GM12891 (cell line): ENCODE results near the gene HSFX2.

Source experiments
- POLR2A ChIP-seq: IDR thresholded peaks from 2 replicates; pipeline ENCODE4 v1.6.1; 2011; ENCODE audit warnings: low read depth, low read length, control low read depth
- POLR2AphosphoS5 ChIP-seq: IDR thresholded peaks from 2 replicates; pipeline ENCODE4 v1.6.1; 2011; ENCODE audit warnings: low read depth, low read length, control low read depth
- SPI1 ChIP-seq: IDR thresholded peaks from 2 replicates; pipeline ENCODE4 v1.6.1; 2011; ENCODE audit warnings: low read depth, low read length, control low read depth
- TAF1 ChIP-seq: IDR thresholded peaks from 2 replicates; pipeline ENCODE4 v1.6.1; 2011; ENCODE audit warnings: low read depth, low read length, control low read depth

DNA sequence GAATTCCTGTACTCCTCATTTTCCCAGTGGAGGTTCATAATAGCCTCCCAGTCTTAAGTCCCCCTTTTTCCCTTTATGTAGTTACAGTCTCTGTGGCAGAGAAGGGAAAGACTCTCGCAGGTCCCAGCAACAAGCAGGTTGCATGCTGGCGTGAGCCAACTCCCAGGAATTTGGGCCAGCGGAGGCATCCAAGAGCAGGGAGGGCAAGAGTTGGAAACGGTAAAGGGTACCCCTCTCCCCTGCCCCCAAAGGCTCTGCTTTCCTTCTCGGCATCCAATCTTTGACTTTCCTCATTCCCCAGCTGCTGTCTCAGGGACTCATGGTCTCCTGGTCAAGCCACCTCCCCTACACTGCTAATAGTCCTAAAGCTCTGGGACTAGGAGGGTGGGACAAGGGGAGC lies 15.4 kb upstream of the HSFX2 start:
- TF ChIP-seq POLR2AphosphoS5, result no peak
- no peak for TF ChIP-seq TAF1
- no peak for TF ChIP-seq POLR2A
- TF ChIP-seq SPI1, result no peak
